Neural cell (in vitro differentiated cells): Measurements from ENCODE around the gene NFKBIL1. TPM values are rescaled to one million over a fixed set of nuclear protein-coding genes. Genes with fewer than 3 reads are reported as not detected.

Source experiments
- H2AFZ ChIP-seq: fragments of 200-600, 300-800 bp; sonication (generic), shearing (Covaris generic); 2 replicates; pipeline ENCODE4 v1.6.0; 2014; ENCODE audit warnings: low read depth, mild to moderate bottlenecking, antibody characterized with exemption, low read length, moderate library complexity
- H3F3A ChIP-seq: fragments of 200-600 bp; shearing (Covaris generic); 2 replicates; pipeline ENCODE4 v1.6.1; 2016; ENCODE audit warnings: mild to moderate bottlenecking, moderate library complexity, mixed read lengths, antibody characterized with exemption, low read length; ENCODE audit not compliant: insufficient read depth, poor library complexity, severe bottlenecking
- H3K27ac ChIP-seq: fragments of 200-600, 300-800 bp; sonication (generic), shearing (Covaris generic); 2 replicates; pipeline ENCODE4 v1.5.1; 2014; ENCODE audit warnings: mild to moderate bottlenecking, low read length, moderate library complexity
- H3K27me3 ChIP-seq: fragments of 300-800, 200-600 bp; sonication (generic), shearing (Covaris generic); 2 replicates; pipeline ENCODE4 v1.6.0; 2014; ENCODE audit warnings: mild to moderate bottlenecking, low read depth, low read length, moderate library complexity; ENCODE audit not compliant: insufficient read depth
- H3K36me3 ChIP-seq: fragments of 300-800, 200-600 bp; sonication (generic), shearing (Covaris generic); 2 replicates; pipeline ENCODE4 v1.5.1; 2014; ENCODE audit warnings: mild to moderate bottlenecking, antibody characterized with exemption, low read length, moderate library complexity; ENCODE audit not compliant: insufficient read depth
- H3K4me2 ChIP-seq: fragments of 300-800, 200-600 bp; sonication (generic), shearing (Covaris generic); 2 replicates; pipeline ENCODE4 v1.6.0; 2014; ENCODE audit warnings: mild to moderate bottlenecking, low read length
- H3K4me3 ChIP-seq: fragments of 300-800, 200-600 bp; sonication (generic), shearing (Covaris generic); 2 replicates; pipeline ENCODE4 v1.5.1; 2014; ENCODE audit warnings: mild to moderate bottlenecking, low read length, moderate library complexity
- H3K79me2 ChIP-seq: fragments of 200-600 bp; shearing (Covaris generic); replicated peaks from 2 replicates; pipeline ENCODE4 v1.6.0; 2014; ENCODE audit warnings: mild to moderate bottlenecking, low read length, moderate library complexity; ENCODE audit not compliant: insufficient read depth
- H3K9ac ChIP-seq: fragments of 300-800, 200-600 bp; sonication (generic), shearing (Covaris generic); 2 replicates; pipeline ENCODE4 v1.6.1; 2016; ENCODE audit warnings: mild to moderate bottlenecking, low read length, mixed read lengths
- H3K9me2 ChIP-seq: fragments of 200-600 bp; shearing (Covaris generic); 2 replicates; pipeline ENCODE4 v1.6.1; 2016; ENCODE audit warnings: mild to moderate bottlenecking, low read length, mixed read lengths; ENCODE audit not compliant: insufficient read depth
- H3K9me3 ChIP-seq: fragments of 200-600, 300-800 bp; sonication (generic), shearing (Covaris generic); 2 replicates; pipeline ENCODE4 v1.6.1; 2016; ENCODE audit warnings: mild to moderate bottlenecking, mixed run types, low read length, moderate library complexity, mixed read lengths
- H4K20me1 ChIP-seq: fragments of 200-600 bp; shearing (Covaris generic); 2 replicates; pipeline ENCODE4 v1.6.1; 2016; ENCODE audit warnings: mild to moderate bottlenecking, mixed run types; ENCODE audit not compliant: insufficient read depth
- EP300 ChIP-seq: fragments of 450-650 bp; conservative IDR thresholded peaks from 2 replicates; pipeline ENCODE4 v1.6.1; 2014; ENCODE audit warnings: antibody characterized with exemption, mild to moderate bottlenecking, moderate library complexity; ENCODE audit not compliant: poor library complexity, severe bottlenecking
- EZH2 ChIP-seq: fragments of 200-600, 300-800 bp; shearing (Covaris generic), sonication (generic); IDR thresholded peaks from 2 replicates; pipeline ENCODE4 v1.6.1; 2014; ENCODE audit warnings: antibody characterized with exemption, low read length, borderline replicate concordance, mild to moderate bottlenecking; ENCODE audit not compliant: insufficient read depth, poor library complexity, severe bottlenecking
- MXI1 ChIP-seq: fragments of 450-650 bp; conservative IDR thresholded peaks from 2 replicates; pipeline ENCODE4 v1.6.1; 2014; ENCODE audit warnings: antibody characterized with exemption, mild to moderate bottlenecking; ENCODE audit not compliant: poor library complexity, severe bottlenecking
- POLR2AphosphoS5 ChIP-seq: IDR thresholded peaks from 2 replicates; pipeline ENCODE4 v1.6.1; 2012
- RAD21 ChIP-seq: fragments of 450-650 bp; conservative IDR thresholded peaks from 2 replicates; pipeline ENCODE4 v1.6.1; 2014; ENCODE audit warnings: antibody characterized with exemption, mild to moderate bottlenecking, moderate library complexity
- SMC3 ChIP-seq: fragments of 450-650 bp; conservative IDR thresholded peaks from 2 replicates; pipeline ENCODE4 v1.6.1; 2014; ENCODE audit warnings: antibody characterized with exemption, mild to moderate bottlenecking, moderate library complexity; ENCODE audit not compliant: poor library complexity
- TAF1 ChIP-seq: IDR thresholded peaks from 2 replicates; pipeline ENCODE4 v1.6.1; 2012; ENCODE audit warnings: low read depth
- polyA plus RNA-seq: library from polyadenylated mRNA; depleted of rRNA; stranded (reverse); fragments of >200 nt; gene quantifications from 2 replicates; pipeline ENCODE4 v1.2.3, GENCODE V29; 2014
- TF ChIP-seq, protein P1 (sequence below): IDR thresholded peaks from 2 replicates; pipeline ENCODE4 v1.6.1; 2012; ENCODE audit warnings: borderline replicate concordance
- TF ChIP-seq, protein P2 (sequence below): fragments of 450-650 bp; IDR thresholded peaks from 2 replicates; pipeline ENCODE4 v1.5.1; 2014; ENCODE audit warnings: antibody characterized with exemption, mild to moderate bottlenecking, moderate library complexity; ENCODE audit not compliant: poor library complexity, severe bottlenecking

The NFKBIL1 gene
- polyA plus RNA-seq, 1 donor from 2014 or later = 88.7 TPM

DNA sequence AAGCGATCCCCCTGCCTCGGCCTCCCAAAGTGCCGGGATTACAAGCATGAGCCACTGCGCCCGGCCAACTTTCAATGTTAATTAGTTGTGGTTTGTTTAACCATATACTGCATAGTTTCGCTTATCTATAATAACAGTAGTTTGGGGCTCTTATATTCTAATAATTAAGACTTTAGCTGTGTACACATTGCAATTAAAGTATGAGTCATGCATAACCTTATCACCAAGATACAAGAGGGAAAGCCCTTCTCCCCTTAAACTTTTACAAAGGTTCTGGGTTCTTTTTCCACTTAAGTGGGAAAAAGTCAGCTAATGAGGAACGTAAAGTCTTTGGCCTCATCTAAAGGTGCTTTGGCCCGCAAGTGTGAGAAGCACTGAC, 21.9 kb upstream of the NFKBIL1 start:
- H2AFZ ChIP-seq = no peak overlapping the region
- no peak overlapping the region for H3K4me3 ChIP-seq
- no peaks in the 10 kb centered on the region for H3K27me3 ChIP-seq
- no peak overlapping the region for H3K9ac ChIP-seq
- H3F3A ChIP-seq = peaks cover 3% of the 10 kb centered on the region
- H3K9me3 ChIP-seq = no peaks in the 10 kb centered on the region
- no peaks in the 10 kb centered on the region for H3K9me2 ChIP-seq
- no peaks in the 10 kb centered on the region for H3K36me3 ChIP-seq
- H3K27ac ChIP-seq = no peak overlapping the region
- TF ChIP-seq MXI1 (no peak), SMC3 (no peak)
- H3K4me2 ChIP-seq = no peak overlapping the region
- no peaks in the 10 kb centered on the region for H3K79me2 ChIP-seq
- peaks cover under 1% of the 10 kb centered on the region for H4K20me1 ChIP-seq

DNA sequence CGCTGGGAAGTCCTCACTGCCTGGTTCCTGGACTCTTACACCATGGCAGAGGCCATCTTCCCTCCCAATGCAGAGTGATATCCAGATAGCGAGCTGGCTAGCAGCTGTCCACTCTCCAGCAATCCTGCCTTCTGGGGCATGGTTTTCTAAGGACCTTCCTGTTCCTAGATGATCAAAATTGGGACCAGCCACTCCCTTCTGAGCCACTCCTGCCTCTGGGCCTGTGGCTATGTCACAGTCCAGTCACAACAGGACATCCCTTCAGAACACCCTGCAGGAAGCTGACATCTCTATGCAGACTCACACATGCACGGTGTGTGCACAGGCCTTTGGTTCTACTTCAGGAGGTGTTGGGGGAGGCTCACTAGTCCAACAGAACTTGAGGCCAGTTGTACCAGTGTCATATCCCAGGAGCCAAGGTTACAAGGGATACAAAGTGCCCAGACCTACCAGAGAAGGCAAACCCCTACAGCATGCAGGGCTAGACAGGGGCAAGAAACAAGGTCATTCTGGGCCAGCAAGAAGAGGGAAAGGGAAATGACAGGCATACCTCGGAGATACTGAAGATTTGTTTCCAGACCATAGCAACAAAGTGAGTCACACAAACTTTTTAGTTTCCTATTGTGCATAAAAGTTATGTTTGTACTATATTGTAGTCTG, 21.3 kb upstream of the NFKBIL1 start:
- Histone ChIP-seq H3K9me2 (no peaks in the 10 kb centered on the region), H3F3A (peaks cover 3% of the 10 kb centered on the region), H3K9me3 (no peaks in the 10 kb centered on the region), H3K4me3 (no peak overlapping the region), H3K27ac (no peak overlapping the region), H4K20me1 (peaks cover 3% of the 10 kb centered on the region), H3K36me3 (no peaks in the 10 kb centered on the region), H3K9ac (no peak overlapping the region), H3K79me2 (no peaks in the 10 kb centered on the region), H3K27me3 (no peaks in the 10 kb centered on the region), H2AFZ (no peak overlapping the region), H3K4me2 (no peak overlapping the region)
- TF ChIP-seq RAD21 (no peak), EP300 (no peak), TAF1 (no peak), SMC3 (no peak), EZH2 (no peak), MXI1 (no peak), POLR2AphosphoS5 (no peak)
- TF ChIP-seq, protein P1, sequence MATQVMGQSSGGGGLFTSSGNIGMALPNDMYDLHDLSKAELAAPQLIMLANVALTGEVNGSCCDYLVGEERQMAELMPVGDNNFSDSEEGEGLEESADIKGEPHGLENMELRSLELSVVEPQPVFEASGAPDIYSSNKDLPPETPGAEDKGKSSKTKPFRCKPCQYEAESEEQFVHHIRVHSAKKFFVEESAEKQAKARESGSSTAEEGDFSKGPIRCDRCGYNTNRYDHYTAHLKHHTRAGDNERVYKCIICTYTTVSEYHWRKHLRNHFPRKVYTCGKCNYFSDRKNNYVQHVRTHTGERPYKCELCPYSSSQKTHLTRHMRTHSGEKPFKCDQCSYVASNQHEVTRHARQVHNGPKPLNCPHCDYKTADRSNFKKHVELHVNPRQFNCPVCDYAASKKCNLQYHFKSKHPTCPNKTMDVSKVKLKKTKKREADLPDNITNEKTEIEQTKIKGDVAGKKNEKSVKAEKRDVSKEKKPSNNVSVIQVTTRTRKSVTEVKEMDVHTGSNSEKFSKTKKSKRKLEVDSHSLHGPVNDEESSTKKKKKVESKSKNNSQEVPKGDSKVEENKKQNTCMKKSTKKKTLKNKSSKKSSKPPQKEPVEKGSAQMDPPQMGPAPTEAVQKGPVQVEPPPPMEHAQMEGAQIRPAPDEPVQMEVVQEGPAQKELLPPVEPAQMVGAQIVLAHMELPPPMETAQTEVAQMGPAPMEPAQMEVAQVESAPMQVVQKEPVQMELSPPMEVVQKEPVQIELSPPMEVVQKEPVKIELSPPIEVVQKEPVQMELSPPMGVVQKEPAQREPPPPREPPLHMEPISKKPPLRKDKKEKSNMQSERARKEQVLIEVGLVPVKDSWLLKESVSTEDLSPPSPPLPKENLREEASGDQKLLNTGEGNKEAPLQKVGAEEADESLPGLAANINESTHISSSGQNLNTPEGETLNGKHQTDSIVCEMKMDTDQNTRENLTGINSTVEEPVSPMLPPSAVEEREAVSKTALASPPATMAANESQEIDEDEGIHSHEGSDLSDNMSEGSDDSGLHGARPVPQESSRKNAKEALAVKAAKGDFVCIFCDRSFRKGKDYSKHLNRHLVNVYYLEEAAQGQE = no peak
- TF ChIP-seq, protein P2, sequence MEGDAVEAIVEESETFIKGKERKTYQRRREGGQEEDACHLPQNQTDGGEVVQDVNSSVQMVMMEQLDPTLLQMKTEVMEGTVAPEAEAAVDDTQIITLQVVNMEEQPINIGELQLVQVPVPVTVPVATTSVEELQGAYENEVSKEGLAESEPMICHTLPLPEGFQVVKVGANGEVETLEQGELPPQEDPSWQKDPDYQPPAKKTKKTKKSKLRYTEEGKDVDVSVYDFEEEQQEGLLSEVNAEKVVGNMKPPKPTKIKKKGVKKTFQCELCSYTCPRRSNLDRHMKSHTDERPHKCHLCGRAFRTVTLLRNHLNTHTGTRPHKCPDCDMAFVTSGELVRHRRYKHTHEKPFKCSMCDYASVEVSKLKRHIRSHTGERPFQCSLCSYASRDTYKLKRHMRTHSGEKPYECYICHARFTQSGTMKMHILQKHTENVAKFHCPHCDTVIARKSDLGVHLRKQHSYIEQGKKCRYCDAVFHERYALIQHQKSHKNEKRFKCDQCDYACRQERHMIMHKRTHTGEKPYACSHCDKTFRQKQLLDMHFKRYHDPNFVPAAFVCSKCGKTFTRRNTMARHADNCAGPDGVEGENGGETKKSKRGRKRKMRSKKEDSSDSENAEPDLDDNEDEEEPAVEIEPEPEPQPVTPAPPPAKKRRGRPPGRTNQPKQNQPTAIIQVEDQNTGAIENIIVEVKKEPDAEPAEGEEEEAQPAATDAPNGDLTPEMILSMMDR = no peak
